GM21528 (cell line): ENCODE measurements around the gene SLC1A1.
A peak's percentile ranks its signal among the peaks of the same experiment; 100 is the strongest.
"Not testable (repeated sequence)": the region's sequence is repeated elsewhere in the genome, so short reads cannot be mapped to it uniquely, and the experiment has no call there.

Source experiments
- ATAC-seq: cut with Tn5 transposase; IDR thresholded peaks from one replicate; pipeline ENCODE4 v1.9.1; 2021; ENCODE audit warnings: mild to moderate bottlenecking, moderate library complexity; ENCODE audit not compliant: unreplicated experiment, low FRiP score

SLC1A1 gene

DNA sequence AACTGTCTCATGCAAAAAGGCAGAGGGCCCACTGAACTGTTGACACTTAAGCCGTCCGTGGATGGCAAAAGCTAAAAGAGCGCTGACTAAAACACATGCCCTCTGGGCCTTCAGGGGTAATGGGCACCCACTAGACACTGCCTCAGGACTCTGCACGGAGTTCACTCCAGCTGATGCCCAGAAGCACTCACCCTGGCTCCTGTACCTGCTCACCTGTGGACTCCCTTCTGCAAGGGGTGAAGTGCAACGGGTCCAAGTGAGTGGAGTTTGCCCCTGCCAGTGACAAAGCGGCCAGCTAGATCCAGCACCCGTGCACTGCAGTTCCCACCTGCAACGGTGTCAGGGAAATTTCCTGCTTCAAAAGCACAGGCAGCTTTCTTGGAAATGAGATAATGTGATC is 50.2 kb downstream of the SLC1A1 start:
- ATAC-seq: no peak

DNA sequence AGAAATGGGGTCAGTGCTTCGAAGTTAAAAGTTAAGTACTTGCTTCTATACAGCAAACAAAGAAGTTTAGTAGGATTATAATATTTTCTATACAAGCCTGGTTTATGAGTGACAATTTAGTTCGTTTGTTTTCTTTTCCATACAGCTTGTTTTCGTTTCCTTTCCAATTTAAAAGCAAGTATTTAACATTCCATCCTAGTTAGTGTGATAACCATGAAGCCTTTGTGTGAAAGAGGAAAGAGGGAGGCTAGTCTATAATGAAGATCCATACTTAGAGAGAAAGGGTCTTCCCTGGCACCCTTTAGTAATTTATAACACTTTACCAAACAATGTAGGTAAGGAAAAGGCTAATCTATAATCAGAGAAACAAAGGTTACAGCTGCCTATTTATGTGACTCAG is 51.0 kb downstream of the SLC1A1 start:
- no peak for ATAC-seq

DNA sequence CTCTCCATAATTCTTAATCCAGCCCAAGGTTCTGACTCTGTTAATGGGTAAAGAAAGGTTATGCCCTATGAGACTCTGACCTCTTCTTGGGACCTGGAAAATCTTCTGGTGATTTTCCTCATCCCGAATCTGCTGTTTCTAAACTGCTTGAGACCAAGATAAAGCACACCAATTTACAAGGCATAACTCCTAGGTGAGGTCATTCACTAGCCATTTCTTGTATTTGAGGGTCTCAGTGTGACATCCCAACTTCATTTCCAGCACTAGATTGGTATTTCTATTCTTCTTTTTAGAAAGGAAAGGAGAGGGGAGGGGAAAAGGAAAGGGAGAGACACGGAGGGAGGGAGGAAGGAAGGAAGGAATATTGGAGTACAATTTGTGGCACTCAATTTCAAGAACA is 51.6 kb downstream of the SLC1A1 start:
- ATAC-seq: no peak

DNA sequence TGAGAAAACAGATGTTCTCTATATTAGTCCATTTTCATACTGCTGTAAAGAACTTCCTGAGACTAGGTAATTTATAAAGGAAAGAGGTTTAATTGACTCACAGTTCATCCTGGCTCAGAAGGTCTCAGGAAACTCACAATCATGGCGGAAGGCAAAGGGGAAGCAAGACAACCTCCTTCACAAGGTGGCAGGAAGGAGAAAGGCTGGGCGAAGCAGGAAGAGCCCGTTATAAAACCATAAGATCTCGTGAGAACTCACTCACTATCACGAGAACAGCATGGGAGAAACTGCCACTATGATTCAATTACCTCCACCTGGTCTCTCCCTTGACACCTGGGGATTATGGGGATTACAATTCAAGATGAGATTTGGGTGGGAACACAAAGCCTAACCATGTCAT is 54.4 kb downstream of the SLC1A1 start:
- not testable (repeated sequence) for ATAC-seq

DNA sequence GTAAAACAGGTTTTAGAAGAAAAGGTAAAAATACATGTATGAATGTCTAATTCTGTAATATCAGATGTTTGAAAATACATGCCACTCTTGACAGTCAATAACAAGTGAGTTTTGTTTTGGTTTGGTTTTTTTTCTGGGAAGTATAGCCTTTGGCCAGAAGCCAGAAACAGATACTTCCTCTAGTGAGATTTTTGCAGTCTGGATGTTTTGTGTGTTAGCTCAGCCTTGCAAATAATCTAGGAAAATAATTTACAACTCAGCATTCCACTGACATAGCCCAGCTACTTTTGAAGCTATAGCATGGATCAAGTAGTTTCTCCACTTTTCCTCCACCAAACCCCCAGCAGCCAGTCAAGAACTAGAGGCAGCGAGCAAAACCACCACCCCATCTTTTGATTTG is 56.7 kb downstream of the SLC1A1 start:
- no peak for ATAC-seq

DNA sequence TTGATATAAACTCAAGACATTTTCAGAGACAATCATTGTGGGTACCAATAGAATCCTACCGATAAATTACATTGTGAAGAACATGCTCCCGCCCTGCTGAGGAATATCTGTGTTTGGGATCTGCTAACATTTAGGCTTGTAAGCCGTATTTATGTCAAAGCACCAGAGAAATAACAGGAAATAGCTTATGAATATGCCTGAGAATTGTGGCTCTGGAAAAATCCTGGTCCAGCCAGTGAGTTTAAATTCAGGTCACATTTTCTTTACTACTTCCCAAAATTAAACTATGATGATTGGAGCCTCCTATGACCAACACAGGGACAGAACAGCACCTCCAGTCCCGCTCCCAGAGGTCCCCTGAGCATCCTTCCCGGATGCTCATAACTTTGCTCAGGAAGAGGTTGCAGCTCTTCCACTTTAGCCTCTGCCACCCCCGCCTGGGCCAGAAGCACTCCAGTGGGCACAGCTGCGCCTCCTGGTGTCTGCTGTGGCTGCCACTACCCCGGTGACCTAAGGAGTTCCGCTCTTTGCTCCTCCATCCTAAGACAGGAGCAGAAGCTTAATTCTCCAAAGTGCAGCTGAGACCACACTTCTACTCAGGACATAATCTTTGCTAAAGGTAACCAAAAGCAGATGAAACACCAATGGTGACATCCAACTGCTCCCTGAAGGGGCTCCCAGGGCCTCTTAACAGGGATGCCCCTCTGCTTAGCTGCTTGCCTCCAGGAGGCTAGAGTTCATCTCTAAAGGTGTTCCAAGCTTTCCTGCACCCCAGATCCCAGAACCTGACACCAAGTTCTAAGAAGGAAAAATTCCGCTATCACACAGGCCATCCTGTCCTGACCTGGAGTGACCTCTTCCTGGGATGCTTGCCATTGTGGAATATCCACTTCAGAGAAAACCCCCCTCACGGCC is 58.8 kb downstream of the SLC1A1 start:
- no peak for ATAC-seq

DNA sequence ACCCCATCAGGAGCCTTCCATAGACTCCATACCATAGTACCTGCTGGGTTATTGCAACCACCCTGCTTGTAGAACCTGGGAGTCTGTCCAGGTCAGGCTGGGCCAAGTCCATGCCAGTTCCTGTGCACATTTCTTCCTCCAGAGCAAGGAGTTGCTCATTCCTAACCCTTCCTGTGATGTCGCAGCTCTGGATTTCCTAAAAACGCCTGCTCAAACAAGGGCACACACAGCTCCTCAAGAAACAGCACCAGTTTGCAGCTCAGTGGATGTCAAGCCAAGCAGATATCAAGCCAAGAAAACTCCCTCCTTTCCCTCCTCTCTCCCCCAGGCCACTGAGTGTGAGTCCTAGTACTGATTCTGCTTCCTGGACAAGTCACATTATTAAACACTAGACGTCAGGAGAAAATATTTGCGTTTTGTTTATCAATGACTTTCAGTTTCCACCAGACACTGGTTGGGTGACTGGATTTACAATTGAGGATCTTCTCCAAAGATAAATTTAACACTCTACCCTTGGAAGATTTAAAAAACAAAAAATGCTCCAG is 59.6 kb downstream of the SLC1A1 start:
- ATAC-seq: no peak

DNA sequence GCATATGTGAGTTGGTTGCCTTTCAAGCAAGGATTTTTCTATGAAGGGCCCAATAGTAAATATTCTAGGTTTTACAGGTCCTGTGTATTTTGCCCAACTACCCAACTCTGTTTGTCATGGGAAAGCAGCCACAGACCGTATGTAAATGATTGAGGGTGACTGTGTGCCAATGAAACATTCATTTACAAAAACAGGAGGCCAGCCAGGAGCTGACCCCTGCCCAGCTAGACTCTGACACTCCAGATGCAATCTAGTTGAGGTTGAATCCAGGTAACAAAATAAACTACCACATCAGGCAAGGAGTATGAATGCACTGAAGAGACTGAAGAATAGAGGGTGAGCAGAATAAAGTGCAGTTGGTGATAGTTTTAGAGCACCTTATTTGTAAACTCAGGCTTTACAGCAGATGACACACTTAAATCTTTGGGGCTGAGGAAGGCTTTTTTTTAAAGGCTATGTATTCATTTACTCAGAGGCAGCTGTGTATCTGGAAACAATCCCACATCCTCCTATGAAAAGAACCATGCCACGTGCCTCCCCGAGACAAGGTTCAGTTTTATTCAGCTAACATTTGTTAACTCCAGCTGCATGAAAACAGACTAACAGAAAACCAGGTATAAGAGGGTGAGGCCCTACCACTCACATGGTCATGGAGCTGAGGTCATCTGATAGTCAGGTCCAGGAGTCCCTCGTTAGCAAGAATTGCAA is 60.7 kb downstream of the SLC1A1 start:
- no peak for ATAC-seq

DNA sequence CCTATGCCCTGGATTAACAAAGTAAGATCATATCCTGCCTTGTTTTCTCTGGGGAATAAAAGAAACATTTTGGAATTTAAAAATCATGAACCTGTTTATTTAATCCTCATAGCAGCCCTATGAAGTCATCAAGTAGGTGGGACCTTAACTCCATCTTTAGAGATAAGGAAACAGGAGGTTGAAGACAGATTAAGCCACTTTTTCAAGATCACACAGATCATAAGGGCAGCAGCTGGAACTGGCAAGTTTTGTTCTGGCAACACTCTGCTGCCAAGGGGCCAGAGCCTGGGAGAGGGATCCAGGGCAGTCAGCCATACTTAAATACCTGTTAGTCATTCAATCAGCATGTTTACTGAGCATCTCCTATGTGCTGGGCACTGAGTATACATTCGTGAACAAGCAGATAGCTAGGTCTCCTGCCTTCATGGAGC is 63.7 kb downstream of the SLC1A1 start:
- no peak for ATAC-seq

DNA sequence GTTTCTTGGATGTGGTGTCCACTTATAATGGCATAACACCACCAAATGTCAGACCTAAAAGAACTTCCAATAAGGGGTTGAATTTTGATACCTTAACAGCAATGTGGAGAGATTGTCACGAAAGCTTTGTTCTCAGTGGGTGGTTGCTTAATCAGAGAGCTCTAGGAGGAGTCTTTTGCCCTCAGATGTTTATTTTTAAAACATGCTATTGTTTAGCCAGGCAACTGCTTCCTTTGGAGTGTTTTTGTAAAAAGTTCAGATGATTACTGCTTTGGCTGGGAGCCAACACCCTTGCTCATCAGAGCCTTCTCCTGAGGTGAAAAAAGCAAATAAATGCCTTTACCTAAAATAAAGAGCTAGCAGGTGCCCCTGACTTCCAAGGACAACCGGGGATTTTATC is 65.0 kb downstream of the SLC1A1 start:
- no peak for ATAC-seq

DNA sequence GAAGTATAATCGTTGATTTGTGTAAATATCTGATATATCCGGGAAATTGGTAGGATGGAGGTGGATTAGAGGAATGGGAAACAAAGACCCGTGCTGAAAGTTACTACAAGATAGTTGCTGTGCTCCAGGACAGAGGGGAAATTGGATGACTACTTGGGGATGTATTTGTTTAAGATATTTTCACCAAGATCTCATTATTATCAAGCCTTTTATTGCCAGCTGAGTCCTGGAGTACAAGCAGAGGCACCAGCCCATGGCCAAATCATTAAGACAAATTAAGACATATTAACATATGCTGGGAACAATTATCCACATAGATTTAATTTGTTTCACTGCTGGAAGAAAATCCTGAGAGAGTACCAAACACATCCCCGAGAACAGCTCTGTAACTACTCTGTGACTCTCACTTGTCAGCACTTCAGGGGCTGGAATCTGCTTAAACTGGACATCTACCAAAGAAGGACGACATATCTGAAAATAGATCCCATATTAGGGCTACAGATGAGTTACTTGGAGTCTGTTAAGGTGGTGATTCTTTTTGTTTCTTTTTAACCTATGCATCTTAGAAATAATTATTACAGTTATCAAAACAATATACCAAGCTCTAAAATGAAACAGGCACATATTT is 68.2 kb downstream of the SLC1A1 start:
- no peak for ATAC-seq

DNA sequence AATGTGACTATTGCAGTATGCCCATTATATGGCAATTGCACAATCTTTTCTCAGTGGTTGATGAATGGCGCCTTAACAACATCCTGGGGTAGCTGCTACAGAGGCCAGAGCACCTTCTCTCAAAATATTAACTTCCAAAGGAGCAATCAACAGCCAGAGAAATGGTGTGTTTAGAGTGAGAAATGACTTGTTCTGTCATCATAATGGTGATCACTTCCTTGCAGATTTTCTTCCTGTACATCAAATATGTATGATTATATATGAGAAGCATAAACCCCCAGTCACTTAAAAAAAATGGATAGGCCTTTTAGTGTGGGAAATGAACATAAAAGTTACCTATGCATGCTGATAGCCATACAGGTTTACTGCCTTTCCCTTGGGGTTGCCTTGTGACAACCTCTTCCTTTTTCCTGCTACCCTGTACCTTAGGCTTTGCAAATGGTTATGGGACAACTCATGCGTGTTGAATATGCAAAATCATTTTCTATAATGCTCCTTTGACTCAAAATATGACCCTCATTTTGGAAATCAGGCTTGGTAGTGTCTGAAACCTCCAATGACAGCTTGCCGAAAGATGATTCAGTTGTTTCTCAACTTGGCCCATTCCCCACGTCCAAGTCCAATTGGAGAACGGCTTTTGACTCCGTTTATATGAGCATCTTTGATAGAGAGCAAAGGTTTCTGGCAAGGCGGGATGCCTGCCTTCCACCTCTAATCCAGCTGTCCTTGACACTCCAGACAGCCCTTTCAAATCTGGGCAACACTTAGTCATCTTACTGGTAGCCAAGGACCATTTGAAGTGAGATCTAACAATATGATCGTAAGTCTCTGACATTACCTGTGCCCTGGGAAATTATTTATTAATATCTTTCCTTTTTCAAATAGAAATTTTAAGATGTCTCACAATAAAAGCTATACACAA is 69.3 kb downstream of the SLC1A1 start:
- peak; percentile 78 for ATAC-seq

DNA sequence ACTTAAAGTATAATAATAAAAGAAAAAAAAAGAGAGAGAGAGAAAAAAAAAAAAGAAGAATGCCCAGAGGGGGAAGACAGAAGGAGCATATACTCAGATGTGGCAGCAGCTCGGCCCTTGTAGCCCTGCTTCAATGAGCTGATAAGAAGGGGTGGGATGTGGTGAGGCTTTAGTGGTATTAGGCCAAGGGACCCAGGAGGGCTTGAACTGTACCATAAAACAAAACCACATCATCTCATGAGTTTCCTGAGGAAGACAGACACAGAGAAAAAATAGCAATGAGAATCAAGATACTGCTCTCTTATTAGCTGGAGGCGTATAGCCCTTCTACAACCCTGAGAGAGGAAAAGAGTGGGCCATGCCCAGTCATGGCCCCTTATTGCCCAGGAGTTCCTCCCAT is 72.8 kb downstream of the SLC1A1 start:
- no peak for ATAC-seq

DNA sequence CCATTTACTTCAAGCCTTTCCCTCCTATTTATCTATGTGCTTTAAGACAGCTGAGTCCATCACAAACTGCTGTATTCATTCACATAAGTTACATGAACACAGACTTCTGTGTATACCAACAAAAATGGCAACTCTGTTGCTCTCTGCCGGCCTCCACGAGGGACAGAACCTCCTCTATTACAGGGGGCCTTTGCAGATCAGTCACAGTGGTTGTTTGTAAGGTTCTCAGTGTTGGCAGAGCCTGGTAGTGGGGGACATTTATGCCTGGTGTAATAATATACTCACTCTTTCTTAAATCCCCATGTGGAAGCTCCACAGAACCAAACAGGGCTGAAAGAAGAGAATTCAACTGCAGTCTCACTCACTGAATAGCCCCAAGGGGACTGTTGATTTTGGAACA is 76.5 kb downstream of the SLC1A1 start:
- ATAC-seq: no peak

DNA sequence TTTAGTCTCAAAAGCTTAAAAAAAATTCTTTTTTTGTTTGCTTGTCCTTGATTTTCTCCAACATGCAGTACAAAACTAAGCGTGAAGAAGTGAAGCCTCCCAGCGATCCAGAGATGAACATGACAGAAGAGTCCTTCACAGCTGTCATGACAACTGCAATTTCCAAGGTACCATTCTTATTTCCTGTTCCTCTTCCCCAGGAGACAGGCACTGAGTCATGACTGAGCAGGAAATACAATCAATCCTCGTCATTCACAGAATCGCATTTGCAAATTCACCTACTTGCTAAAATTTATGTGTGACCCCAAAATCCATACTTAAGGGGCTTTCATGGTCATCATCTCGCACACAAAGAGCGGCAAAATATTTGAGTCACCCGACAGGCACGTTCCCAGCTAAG is 77.3 kb downstream of the SLC1A1 start:
- ATAC-seq: no peak

DNA sequence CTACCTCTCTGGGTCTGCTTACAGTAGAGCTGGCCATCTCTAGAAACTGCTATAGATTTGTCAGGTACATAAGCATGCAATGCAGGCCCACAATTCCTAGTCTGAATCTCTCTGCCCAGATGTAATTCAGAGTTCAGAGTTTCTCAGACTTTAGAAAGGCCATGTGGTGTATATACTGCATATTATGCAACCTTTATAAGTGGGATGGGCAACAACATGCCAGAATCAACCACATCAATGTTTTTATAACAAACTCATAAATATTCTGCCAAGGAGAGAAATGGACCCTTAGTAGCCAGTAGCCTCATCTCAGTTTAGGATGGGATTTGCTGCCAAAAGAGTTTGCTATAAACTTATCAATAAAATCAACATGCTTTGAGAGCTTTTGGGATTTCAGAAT is 78.8 kb downstream of the SLC1A1 start:
- no peak for ATAC-seq

DNA sequence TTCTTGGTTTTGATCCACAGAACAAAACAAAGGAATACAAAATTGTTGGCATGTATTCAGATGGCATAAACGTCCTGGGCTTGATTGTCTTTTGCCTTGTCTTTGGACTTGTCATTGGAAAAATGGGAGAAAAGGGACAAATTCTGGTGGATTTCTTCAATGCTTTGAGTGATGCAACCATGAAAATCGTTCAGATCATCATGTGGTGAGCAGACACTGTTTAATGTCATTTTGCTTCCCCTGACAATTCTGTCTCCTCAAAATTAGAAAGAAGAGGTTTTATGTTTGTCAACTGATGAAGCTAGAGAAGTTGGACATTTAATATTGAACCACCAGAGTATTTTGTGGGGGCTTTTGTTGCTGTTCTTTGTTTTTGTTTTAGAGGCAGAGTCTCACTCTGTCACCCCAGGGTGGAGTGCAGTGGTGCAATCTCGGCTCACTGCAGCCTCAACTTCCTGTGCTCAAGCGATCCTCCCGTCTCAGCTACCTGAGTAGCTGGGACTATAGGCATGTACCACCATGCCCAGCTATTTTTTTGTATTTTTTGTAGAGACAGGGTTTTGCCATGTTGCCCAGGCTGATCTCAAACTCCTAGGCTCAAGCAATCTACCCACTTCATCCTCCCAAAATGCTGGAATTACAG is 82.0 kb downstream of the SLC1A1 start:
- ATAC-seq: no peak

DNA sequence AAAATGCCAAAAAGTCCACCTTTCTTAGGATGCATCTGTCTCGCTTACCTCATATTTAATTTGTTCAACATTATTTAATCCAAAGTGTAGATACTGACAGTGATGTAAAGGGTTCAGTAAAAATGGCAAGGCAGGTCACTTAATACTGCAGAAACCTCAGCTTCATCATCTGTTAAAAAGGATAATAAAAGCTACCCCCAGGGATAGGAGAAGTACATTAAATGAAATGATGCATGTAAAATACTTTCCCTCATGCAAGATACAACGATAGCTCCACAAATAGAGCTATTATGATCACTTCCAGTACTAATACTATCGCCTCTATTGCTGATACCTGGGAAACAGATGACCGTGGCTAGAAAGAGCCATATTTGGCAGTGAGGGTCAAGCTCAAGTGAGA is 82.9 kb downstream of the SLC1A1 start:
- no peak for ATAC-seq

DNA sequence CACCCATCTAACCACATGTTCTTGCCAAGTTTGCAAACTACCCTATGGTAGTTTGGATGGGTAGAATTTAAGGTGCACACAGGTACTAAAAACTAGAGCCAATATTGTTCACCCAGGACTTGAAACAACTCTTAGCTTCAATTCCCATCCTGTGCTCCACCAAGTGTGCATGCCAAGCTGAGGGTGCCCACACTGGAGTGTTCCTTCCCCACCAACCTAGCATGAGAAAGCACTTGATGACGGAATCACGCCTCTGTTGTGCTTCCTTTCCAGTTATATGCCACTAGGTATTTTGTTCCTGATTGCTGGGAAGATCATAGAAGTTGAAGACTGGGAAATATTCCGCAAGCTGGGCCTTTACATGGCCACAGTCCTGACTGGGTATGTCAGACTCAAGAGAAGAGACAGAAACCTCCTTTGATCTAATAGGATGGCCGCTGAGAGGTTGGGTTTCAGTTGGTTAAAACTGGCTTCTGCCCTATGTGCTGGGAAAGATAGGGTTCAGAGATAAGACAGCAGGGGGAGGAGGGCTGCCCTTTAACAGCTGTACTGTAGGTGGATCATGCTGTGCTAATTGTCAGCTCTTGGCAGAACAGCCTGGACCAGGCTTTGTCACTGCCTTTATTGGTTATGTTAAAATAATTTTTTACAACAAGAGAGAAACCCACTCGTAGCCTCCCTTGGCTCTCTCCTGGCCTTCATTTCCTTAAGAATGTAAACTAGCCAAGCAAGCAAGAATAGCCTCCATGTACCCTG is 83.5 kb downstream of the SLC1A1 start:
- ATAC-seq: no peak
